ENCODE data around the gene CCDC33. TPM values are rescaled to one million over a fixed set of nuclear protein-coding genes. Genes with fewer than 3 reads are reported as not detected.

Gene CCDC33
- total and polyA plus RNA-seq, 10 of the 15 experiments (the other 5 are each of a cell fraction or from before 2014, with no cell fraction given), result 0.57 to 5.8 (median 4.3) TPM

- no peak for TF ChIP-seq MLLT1 (IDR thresholded peaks at IDR 0.05)
- TF ChIP-seq MAX (IDR thresholded peaks at IDR 0.05; ENCODE audit: low read depth, low read length), result no peak
- TF ChIP-seq HDAC2 (IDR thresholded peaks at IDR 0.05), result no peak
Measured at GRCh38 chr15:74242441-74243185, 6.5 kb downstream of the CCDC33 start (continued).

- no peaks in the 10 kb centered on the region; a peak in 1 of 4 replicates for H3K27me3 ChIP-seq (replicated peaks in 1 of 2; ENCODE audit: control insufficient read depth in 2 of 2, insufficient read depth in 2 of 2, low read length in 1 of 2)
- DNase-seq (ENCODE audit: low read depth, low spot score) (no peak), ATAC-seq (no peak), FAIRE-seq (no peak)
- H3K9me3 ChIP-seq (replicated peaks; ENCODE audit: control insufficient read depth, insufficient read depth, low read length), result no peaks in the 10 kb centered on the region
- no peak overlapping the region for H2AFZ ChIP-seq (ENCODE audit: control insufficient read depth, low read depth, low read length)
- ChIA-PET RAD21 (ENCODE audit: unreplicated experiment) (no interaction called here), CTCF (interaction anchor here (0.5 to 1.4 kb wide), 3 partner anchors 67 to 574 kb away, joined by 3 to 4 read pairs (median 3); no protein-coding TSS in a partner anchor), POLR2A (no interaction called here), SMC1A (ENCODE audit: uncharacterized antibody, unreplicated experiment) (no interaction called here)
- no TSS peak for BruUV-seq (replicated peaks)
- H3K27ac ChIP-seq (ENCODE audit: control insufficient read depth, insufficient read depth), result no peak overlapping the region
- H3K9ac ChIP-seq (ENCODE audit: control insufficient read depth, insufficient read depth, low read length), result no peak overlapping the region
- 37% methylated on average over 7 of the region's 7 CpGs for WGBS (ENCODE audit: insufficient coverage, insufficient replicate concordance, low lambda C conversion rate, missing lambda C conversion rate)
- no peaks in the 10 kb centered on the region for H3K36me3 ChIP-seq (ENCODE audit: control insufficient read depth in 2 of 2, insufficient read depth in 2 of 2, low read length in 1 of 2)
- no peak overlapping the region for H3K4me3 ChIP-seq
- in situ Hi-C loops (cut with MboI), result no loop called here
- no peak overlapping the region for H3K4me2 ChIP-seq (ENCODE audit: control insufficient read depth, insufficient read depth)
- no peaks in the 10 kb centered on the region for H3K79me2 ChIP-seq (ENCODE audit: control insufficient read depth, insufficient read depth, low read length)
- intact Hi-C loops (cut with micrococcal nuclease; ENCODE audit: unreplicated experiment), result no loop called here
- no peak for TF ChIP-seq NR2C1 (IDR thresholded peaks at IDR 0.05)
- no peak for TF ChIP-seq DPF2 (IDR thresholded peaks at IDR 0.05)
- no peak for TF ChIP-seq IRF4 (IDR thresholded peaks at IDR 0.05; ENCODE audit: low read depth, low read length)
- no peaks in the 10 kb centered on the region; the same call in 1 of the 2 replicates for H3K4me1 ChIP-seq (ENCODE audit: control insufficient read depth, insufficient read depth, low read length)
- H4K20me1 ChIP-seq (ENCODE audit: control insufficient read depth, insufficient read depth), result no peaks in the 10 kb centered on the region
Measured at GRCh38 chr15:74243431-74243830, 7.3 kb downstream of the CCDC33 start.

All from GM12878 (cell line).